GM18951 (cell line): ENCODE measurements around the gene LYSET.
A peak's percentile ranks its signal among the peaks of the same experiment; 100 is the strongest.
"Not testable (repeated sequence)": the region's sequence is repeated elsewhere in the genome, so short reads cannot be mapped to it uniquely, and the experiment has no call there.

Experiments
- POLR2A ChIP-seq: IDR thresholded peaks from 4 replicates; pipeline ENCODE4 v1.6.1; 2011; ENCODE audit warnings: mild to moderate bottlenecking; ENCODE audit not compliant: insufficient read length, insufficient read depth; ENCODE audit errors: extremely low read depth
- in situ Hi-C: fragments of 300-500 bp; cut with MboI; formaldehyde crosslinking; loops from one replicate; pipeline ENCODE4 v1.12.0; 2022; ENCODE audit warnings: low sequenced_read_pairs, mixed read lengths, inconsistent platforms; ENCODE audit not compliant: unreplicated experiment

LYSET gene

GRCh38 chr14:93184391-93185348 lies at the start of gene LYSET, which contains the start of gene MOAP1:
LYSET (plus strand) TSS chr14:93185317; CDS start chr14:93185406, 89 bp downstream.
MOAP1 (minus strand) TSS chr14:93184897; CDS start chr14:93184242, 655 bp downstream.
- TF ChIP-seq POLR2A, result peak; percentile 81
- in situ Hi-C loops, result no loop called here

- TF ChIP-seq POLR2A, result no peak
- in situ Hi-C loops, result loop anchor here (10.0 kb wide), 1 partner anchor 181 kb away; no protein-coding TSS in a partner anchor
Observed at GRCh38 chr14:93135399-93135798, 49.7 kb upstream of the LYSET start.

- in situ Hi-C loops, result loop anchor here (10.0 kb wide), 1 partner anchor 181 kb away; no protein-coding TSS in a partner anchor
Observed at GRCh38 chr14:93136009-93136408, 49.1 kb upstream of the LYSET start.

GRCh38 chr14:93136508-93136907 lies 48.6 kb upstream of the LYSET start:
- in situ Hi-C loops, result loop anchor here (10.0 kb wide), 1 partner anchor 182 kb away; no protein-coding TSS in a partner anchor

More at GRCh38 chr14:93136009-93136408, 49.1 kb upstream of the LYSET start:
- TF ChIP-seq POLR2A, result no peak

- TF ChIP-seq POLR2A, result no peak
- in situ Hi-C loops, result loop anchor here (10.0 kb wide), 1 partner anchor 183 kb away; no protein-coding TSS in a partner anchor
Observed at GRCh38 chr14:93137864-93138263, 47.3 kb upstream of the LYSET start.

GRCh38 chr14:93142854-93143652 lies 42.1 kb upstream of the LYSET start:
- in situ Hi-C loops, result no loop called here
- TF ChIP-seq POLR2A, result no peak

DNA sequence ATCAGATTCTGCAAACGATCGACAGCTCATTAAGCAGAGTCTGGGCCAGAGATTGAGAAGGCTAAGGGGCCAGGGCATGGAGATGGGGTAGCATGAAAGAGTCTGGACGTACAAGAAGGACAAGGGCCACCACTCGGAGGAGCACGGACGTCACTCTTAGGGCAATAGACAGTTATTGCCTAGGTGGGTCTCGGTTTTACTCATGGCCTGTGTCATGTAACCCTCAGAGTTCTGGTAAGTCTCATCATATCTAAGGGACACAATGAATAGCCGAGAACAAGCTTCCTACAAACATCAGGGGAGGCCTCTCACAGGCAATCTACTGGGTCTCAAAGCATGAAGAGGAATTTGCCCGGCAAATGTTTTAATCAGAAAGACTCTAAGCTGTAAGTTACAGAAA lies 39.0 kb upstream of the LYSET start:
- no peak for TF ChIP-seq POLR2A
- in situ Hi-C loops, result no loop called here

DNA sequence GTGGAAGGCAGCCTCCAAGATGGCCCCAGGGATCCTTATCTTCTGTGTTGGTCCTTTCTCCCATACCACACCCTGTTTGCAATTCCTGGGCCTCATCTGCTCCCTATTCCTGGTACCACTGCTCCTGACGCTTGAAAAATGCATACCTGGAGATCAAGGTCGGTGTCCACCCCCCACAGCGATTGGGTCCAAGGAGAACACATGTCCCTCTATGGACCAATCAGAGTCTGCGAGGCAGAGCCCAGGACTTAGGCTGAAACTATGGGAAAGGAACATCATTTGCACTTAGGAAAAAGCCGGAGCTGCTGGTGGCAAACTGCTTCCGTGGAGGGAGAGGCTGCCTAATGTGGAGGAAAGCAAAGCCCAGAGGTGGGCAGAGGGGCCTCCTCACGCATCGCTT lies 36.1 kb upstream of the LYSET start:
- no peak for TF ChIP-seq POLR2A
- in situ Hi-C loops, result no loop called here

GRCh38 chr14:93150227-93151208 lies 34.6 kb upstream of the LYSET start:
- TF ChIP-seq POLR2A, result no peak
- in situ Hi-C loops, result no loop called here

DNA sequence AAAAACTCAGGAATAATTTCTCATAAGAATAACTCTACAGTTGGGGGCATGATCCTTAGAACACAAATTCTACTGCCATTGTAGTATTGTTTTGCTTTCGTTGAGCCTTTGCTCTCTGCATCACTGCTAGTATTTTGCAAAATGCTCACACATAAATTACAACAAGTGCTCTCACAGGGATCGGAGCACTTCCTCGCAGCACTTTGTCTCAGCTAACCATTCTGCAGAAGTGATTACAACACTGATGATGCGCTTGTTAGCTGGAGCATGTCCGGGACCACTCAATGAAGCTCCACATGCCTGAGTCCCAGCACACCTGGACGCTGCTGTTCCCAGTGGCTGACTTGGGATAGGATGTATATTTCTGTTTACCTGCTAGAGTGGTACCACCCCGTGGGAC lies 32.0 kb upstream of the LYSET start:
- in situ Hi-C loops, result no loop called here

GRCh38 chr14:93155667-93156066 lies 29.4 kb upstream of the LYSET start:
- TF ChIP-seq POLR2A, result no peak
- in situ Hi-C loops, result no loop called here

More for the DNA sequence above, 32.0 kb upstream of the LYSET start:
- TF ChIP-seq POLR2A, result no peak

- in situ Hi-C loops, result no loop called here
- TF ChIP-seq POLR2A, result no peak
Observed at GRCh38 chr14:93156693-93157369, 28.3 kb upstream of the LYSET start.

GRCh38 chr14:93158349-93158748 lies 26.8 kb upstream of the LYSET start:
- in situ Hi-C loops, result not testable (repeated sequence)

- in situ Hi-C loops, result not testable (repeated sequence)
Observed at GRCh38 chr14:93159625-93160352, 25.3 kb upstream of the LYSET start.
